IPS DF 4.7 (cell line): Measurements from ENCODE around the gene CLDN22.

Source experiments
- DNase-seq: peaks from one replicate; pipeline ENCODE4 v3.0.0-alpha.2; 2013; ENCODE audit warnings: low spot score; ENCODE audit errors: extremely low read depth

CLDN22 gene

GRCh38 chr4:183323295-183323694 is 3.2 kb upstream of the CLDN22 start:
- no peak for DNase-seq

GRCh38 chr4:183322326-183322725 is 2.2 kb upstream of the CLDN22 start, which contains the start of gene CLDN24:
CLDN24 (minus strand) TSS chr4:183322426; CDS start chr4:183322426, 0 bp downstream.
- no peak for DNase-seq

- DNase-seq, result no peak
Observed at GRCh38 chr4:183321516-183321915, 1.4 kb upstream of the CLDN22 start.

- no peak for DNase-seq
Observed at GRCh38 chr4:183321079-183321478, 1.0 kb upstream of the CLDN22 start.

GRCh38 chr4:183318656-183319055 is 1.4 kb downstream of the CLDN22 start:
- no peak for DNase-seq

- no peak for DNase-seq
Observed at GRCh38 chr4:183314806-183315205, 5.3 kb downstream of the CLDN22 start.

GRCh38 chr4:183314336-183314735 is 5.7 kb downstream of the CLDN22 start:
- no peak for DNase-seq

GRCh38 chr4:183312841-183313240 is 7.2 kb downstream of the CLDN22 start:
- DNase-seq, result no peak

- DNase-seq, result no peak
Observed at GRCh38 chr4:183306811-183307210, 13.3 kb downstream of the CLDN22 start.

- no peak for DNase-seq
Observed at GRCh38 chr4:183304538-183304937, 15.5 kb downstream of the CLDN22 start.

- no peak for DNase-seq
Observed at GRCh38 chr4:183304067-183304466, 16.0 kb downstream of the CLDN22 start.

- DNase-seq, result no peak
Observed at GRCh38 chr4:183303301-183303700, 16.8 kb downstream of the CLDN22 start.

- no peak for DNase-seq
Observed at GRCh38 chr4:183300655-183301054, 19.4 kb downstream of the CLDN22 start.

- no peak for DNase-seq
Observed at GRCh38 chr4:183300070-183300469, 20.0 kb downstream of the CLDN22 start.

- DNase-seq, result no peak
Observed at GRCh38 chr4:183299464-183299863, 20.6 kb downstream of the CLDN22 start.

GRCh38 chr4:183297675-183298074 is 22.4 kb downstream of the CLDN22 start:
- no peak for DNase-seq

GRCh38 chr4:183295711-183296110 is 24.4 kb downstream of the CLDN22 start:
- DNase-seq, result no peak

GRCh38 chr4:183291070-183291469 is 29.0 kb downstream of the CLDN22 start:
- DNase-seq, result no peak

- no peak for DNase-seq
Observed at GRCh38 chr4:183289688-183290087, 30.4 kb downstream of the CLDN22 start.

GRCh38 chr4:183288955-183289354 is 31.1 kb downstream of the CLDN22 start:
- no peak for DNase-seq

- DNase-seq, result no peak
Observed at GRCh38 chr4:183287677-183288076, 32.4 kb downstream of the CLDN22 start.

GRCh38 chr4:183287309-183287659 is 32.8 kb downstream of the CLDN22 start:
- no peak for DNase-seq

- no peak for DNase-seq
Observed at GRCh38 chr4:183286590-183287308, 33.3 kb downstream of the CLDN22 start.

GRCh38 chr4:183285886-183286285 is 34.2 kb downstream of the CLDN22 start:
- DNase-seq, result no peak
